H9 (cell line): ENCODE results near the gene KRTAP1-3. TPM values are rescaled to one million over a fixed set of nuclear protein-coding genes. Genes with fewer than 3 reads are reported as not detected.

ENCODE experiments used
- DNase-seq: peaks from one replicate; pipeline ENCODE4 v3.0.0-alpha.2; 2017
- H2AFZ ChIP-seq: one replicate; pipeline ENCODE4 v1.6.1; 2013; ENCODE audit warnings: mild to moderate bottlenecking, low read length, control low read depth, moderate library complexity
- H2AK5ac ChIP-seq: 2 replicates; pipeline ENCODE4 v1.6.1; 2013; ENCODE audit warnings: low read length, control low read depth, mixed read lengths; ENCODE audit not compliant: insufficient read length
- H2BK120ac ChIP-seq: one replicate; pipeline ENCODE4 v1.6.1; 2013; ENCODE audit warnings: low read depth, mild to moderate bottlenecking, low read length, control low read depth, inconsistent platforms; ENCODE audit not compliant: poor library complexity, severe bottlenecking
- H2BK12ac ChIP-seq: 2 replicates; pipeline ENCODE4 v1.6.1; 2013; ENCODE audit warnings: low read length, control low read depth, mixed read lengths, low read depth; ENCODE audit not compliant: insufficient read length
- H2BK15ac ChIP-seq: 2 replicates; pipeline ENCODE4 v1.6.1; 2013; ENCODE audit warnings: low read depth, low read length, control low read depth
- H2BK20ac ChIP-seq: one replicate; pipeline ENCODE4 v1.6.1; 2013; ENCODE audit warnings: low read depth, mild to moderate bottlenecking, low read length, control low read depth, inconsistent platforms; ENCODE audit not compliant: poor library complexity, severe bottlenecking
- H2BK5ac ChIP-seq: 2 replicates; pipeline ENCODE4 v1.6.1; 2013; ENCODE audit warnings: low read length, control low read depth, mixed read lengths; ENCODE audit not compliant: insufficient read length
- H3K14ac ChIP-seq: 2 replicates; pipeline ENCODE4 v1.6.1; 2013; ENCODE audit warnings: low read length, control low read depth; ENCODE audit not compliant: insufficient read depth
- H3K18ac ChIP-seq: 2 replicates; pipeline ENCODE4 v1.6.1; 2013; ENCODE audit warnings: low read depth, mild to moderate bottlenecking, mixed read lengths, low read length, control low read depth; ENCODE audit not compliant: insufficient read length
- H3K23ac ChIP-seq: 2 replicates; pipeline ENCODE4 v1.6.1; 2013; ENCODE audit warnings: low read length, control low read depth, mixed read lengths, low read depth; ENCODE audit not compliant: insufficient read length
- H3K23me2 ChIP-seq: 2 replicates; pipeline ENCODE4 v1.6.1; 2013; ENCODE audit warnings: low read depth, mild to moderate bottlenecking, mixed read lengths, low read length, control low read depth; ENCODE audit not compliant: insufficient read length, poor library complexity, severe bottlenecking
- H3K27ac ChIP-seq: 2 replicates; pipeline ENCODE4 v1.5.1; 2013; ENCODE audit warnings: low read length, control low read depth, mixed read lengths, low read depth; ENCODE audit not compliant: insufficient read length
- H3K27me3 ChIP-seq: 2 replicates; pipeline ENCODE4 v1.6.1; 2013; ENCODE audit warnings: low read length, control low read depth, inconsistent platforms; ENCODE audit not compliant: insufficient read depth
- H3K4ac ChIP-seq: 2 replicates; pipeline ENCODE4 v1.6.1; 2013; ENCODE audit warnings: low read depth, mild to moderate bottlenecking, control low read depth, inconsistent platforms, low read length, moderate library complexity
- H3K4me1 ChIP-seq: 2 replicates; pipeline ENCODE4 v1.6.1; 2013; ENCODE audit warnings: low read length, control low read depth, inconsistent platforms; ENCODE audit not compliant: insufficient read depth
- H3K4me2 ChIP-seq: 2 replicates; pipeline ENCODE4 v1.6.1; 2013; ENCODE audit warnings: low read length, control low read depth, mixed read lengths; ENCODE audit not compliant: insufficient read length, insufficient read depth
- H3K56ac ChIP-seq: 2 replicates; pipeline ENCODE4 v1.6.1; 2013; ENCODE audit warnings: low read depth, mild to moderate bottlenecking, mixed read lengths, low read length, control low read depth; ENCODE audit not compliant: insufficient read length
- H3K79me1 ChIP-seq: 2 replicates; pipeline ENCODE4 v1.6.1; 2013; ENCODE audit warnings: low read depth, mild to moderate bottlenecking, moderate library complexity, low read length, control low read depth, inconsistent platforms; ENCODE audit not compliant: insufficient read depth, poor library complexity, severe bottlenecking
- H3K79me2 ChIP-seq: 2 replicates; pipeline ENCODE4 v1.6.1; 2013; ENCODE audit warnings: low read length, control low read depth, inconsistent platforms; ENCODE audit not compliant: insufficient read depth
- H3K9ac ChIP-seq: 2 replicates; pipeline ENCODE4 v1.6.1; 2013; ENCODE audit warnings: low read length, control low read depth, mixed read lengths; ENCODE audit not compliant: insufficient read length; ENCODE audit errors: extremely low read depth
- H3K9me3 ChIP-seq: one replicate; pipeline ENCODE4 v1.6.1; 2013; ENCODE audit warnings: low read depth, low read length, inconsistent platforms; ENCODE audit not compliant: control insufficient read depth
- H3T11ph ChIP-seq: one replicate; pipeline ENCODE4 v1.6.1; 2013; ENCODE audit warnings: mild to moderate bottlenecking, low read length, control low read depth, inconsistent platforms
- H4K20me1 ChIP-seq: one replicate; pipeline ENCODE4 v1.6.1; 2013; ENCODE audit not compliant: control insufficient read depth, insufficient read length, insufficient read depth
- H4K5ac ChIP-seq: 2 replicates; pipeline ENCODE4 v1.6.1; 2013; ENCODE audit warnings: low read depth, mild to moderate bottlenecking, mixed read lengths, low read length, control low read depth; ENCODE audit not compliant: insufficient read length
- H4K8ac ChIP-seq: replicated peaks from 2 replicates; pipeline ENCODE4 v1.6.1; 2013; ENCODE audit warnings: low read length, control low read depth, mixed read lengths, low read depth; ENCODE audit not compliant: insufficient read length
- H4K91ac ChIP-seq: 2 replicates; pipeline ENCODE4 v1.6.1; 2013; ENCODE audit warnings: low read depth, mild to moderate bottlenecking, moderate library complexity, mixed read lengths, low read length, control low read depth; ENCODE audit not compliant: insufficient read length
- H3K27ac Mint-ChIP-seq, 3 experiments: 2 replicates in 2 of 3; 3 replicates in 1 of 3; pipeline ENCODE4 v1.8.0; 2020 to 2021; ENCODE audit warnings: mixed read lengths in 3 of 3, mild to moderate bottlenecking in 1 of 3, moderate library complexity in 1 of 3
- H3K27me3 Mint-ChIP-seq: 2 replicates; pipeline ENCODE4 v1.8.0; 2021; ENCODE audit warnings: low read depth, mild to moderate bottlenecking, moderate library complexity, mixed read lengths
- H3K36me3 Mint-ChIP-seq, 3 experiments: 2 replicates in 2 of 3; 3 replicates in 1 of 3; pipeline ENCODE4 v1.8.0; 2020 to 2021; ENCODE audit warnings: low read depth in 3 of 3, mixed read lengths in 3 of 3; ENCODE audit not compliant: insufficient read depth in 1 of 3
- H3K4me1 Mint-ChIP-seq, 2 experiments: 2 replicates each; pipeline ENCODE4 v1.8.0; 2020; ENCODE audit warnings: mixed read lengths in 2 of 2
- H3K4me3 Mint-ChIP-seq, 2 experiments: 2 replicates in 1 of 2; 3 replicates in 1 of 2; pipeline ENCODE4 v1.8.0; 2020 to 2021; ENCODE audit warnings: mild to moderate bottlenecking in 2 of 2, mixed read lengths in 2 of 2, moderate library complexity in 1 of 2
- H3K9me3 Mint-ChIP-seq, 2 experiments: 2 replicates in 1 of 2; 3 replicates in 1 of 2; pipeline ENCODE4 v1.8.0; 2020; ENCODE audit warnings: mild to moderate bottlenecking in 2 of 2, mixed read lengths in 2 of 2, moderate library complexity in 1 of 2
- CTCF ChIP-seq: fragments of 200-600 bp; sonication (generic); conservative IDR thresholded peaks from 3 replicates; pipeline ENCODE4 v1.8.0; 2021; ENCODE audit warnings: antibody characterized with exemption, mild to moderate bottlenecking
- WGBS: extraction: QIAGEN DNeasy Blood & Tissue Kit; methylation state at CpG from one replicate; pipeline ENCODE4 v1.1.7; 2013; ENCODE audit warnings: missing lambda C conversion rate, low lambda C conversion rate, mixed read lengths; ENCODE audit not compliant: insufficient read length; ENCODE audit errors: extremely low coverage; 5-methylcytosine and 5-hydroxymethylcytosine counted together
- total RNA-seq: library from RNA; stranded (reverse); gene quantifications from 2 replicates; pipeline ENCODE4 v1.2.1, GENCODE V29; 2021

KRTAP1-3 gene
- total RNA-seq, 1 experiment from 2014 or later = not detected

- H3K27me3 Mint-ChIP-seq = no peaks in the 10 kb centered on the region; the same call in 1 of the 2 replicates
- H4K5ac ChIP-seq = no peak overlapping the region
- no peak overlapping the region for H3K18ac ChIP-seq
- no peaks in the 10 kb centered on the region for H3K4me1 ChIP-seq
- no peaks in the 10 kb centered on the region for H3K9me3 ChIP-seq
- no peak overlapping the region for H3K27ac Mint-ChIP-seq
- H2AK5ac ChIP-seq = no peak overlapping the region
- no peak overlapping the region for H3K4me2 ChIP-seq
- H2BK20ac ChIP-seq = no peak overlapping the region
- no peaks in the 10 kb centered on the region for H3K9me3 Mint-ChIP-seq
- H3K36me3 Mint-ChIP-seq = no peaks in the 10 kb centered on the region; a peak in 1 of 7 replicates
- no peak for TF ChIP-seq CTCF
- no peak overlapping the region for H3K56ac ChIP-seq
- DNase-seq = no peak
- no peak overlapping the region for H2BK5ac ChIP-seq
- no peak overlapping the region for H4K91ac ChIP-seq
- H3K4ac ChIP-seq = no peak overlapping the region
- H3K27ac ChIP-seq = no peak overlapping the region
- H2AFZ ChIP-seq = no peak overlapping the region
- H3K9ac ChIP-seq = no peak overlapping the region
- H3K79me1 ChIP-seq = no peaks in the 10 kb centered on the region
- H4K8ac ChIP-seq = no peak overlapping the region
- H3K4me3 Mint-ChIP-seq = no peak overlapping the region
- no peak overlapping the region for H2BK120ac ChIP-seq
- H3T11ph ChIP-seq = no peak overlapping the region
- H3K23me2 ChIP-seq = no peaks in the 10 kb centered on the region
- no peak overlapping the region for H2BK15ac ChIP-seq
- H3K4me1 Mint-ChIP-seq = peaks cover 0 to 3% of the 10 kb centered on the region in 2 experiments; a peak in 1 of 4 replicates
- H3K79me2 ChIP-seq = no peaks in the 10 kb centered on the region
- H3K14ac ChIP-seq = no peak overlapping the region
- WGBS = no CpG with 5 or more reads among the region's 3 CpGs
- H4K20me1 ChIP-seq = no peaks in the 10 kb centered on the region
- no peak overlapping the region for H3K23ac ChIP-seq
- H2BK12ac ChIP-seq = no peak overlapping the region
- no peaks in the 10 kb centered on the region for H3K27me3 ChIP-seq
Observed at GRCh38 chr17:40992666-40993065, 42.0 kb downstream of the KRTAP1-3 start.
